UCSD-AML1 (cell line): ENCODE results near the gene TRIM68.

Experiments
- DNase-seq: peaks from one replicate; lab custom pipeline; 2025; ENCODE audit not compliant: unreplicated experiment; lab: John Stamatoyannopoulos, UW

TRIM68 gene

GRCh38 chr11:4606231-4607015 is 1.6 kb downstream of the TRIM68 start:
- DNase-seq: no peak

DNA sequence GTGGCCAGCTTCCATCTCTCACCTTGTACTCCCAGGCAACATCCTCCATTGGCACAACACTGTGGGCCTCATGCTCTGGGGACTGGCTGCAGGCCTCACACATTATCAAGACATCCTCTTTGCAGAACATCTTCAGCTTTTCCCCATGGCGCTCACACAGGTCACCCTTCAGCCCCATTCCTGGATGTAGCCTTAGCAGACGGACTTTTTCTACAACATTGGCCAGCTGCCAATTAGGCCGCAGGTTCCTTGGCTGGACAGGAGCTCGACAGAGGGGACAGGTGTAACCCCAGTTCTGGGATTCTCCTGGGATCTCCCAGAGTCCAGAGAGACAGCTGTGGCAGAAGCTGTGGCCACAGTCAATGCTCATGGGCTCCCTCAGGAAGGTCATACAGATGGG is 3.0 kb downstream of the TRIM68 start:
- DNase-seq: no peak

DNA sequence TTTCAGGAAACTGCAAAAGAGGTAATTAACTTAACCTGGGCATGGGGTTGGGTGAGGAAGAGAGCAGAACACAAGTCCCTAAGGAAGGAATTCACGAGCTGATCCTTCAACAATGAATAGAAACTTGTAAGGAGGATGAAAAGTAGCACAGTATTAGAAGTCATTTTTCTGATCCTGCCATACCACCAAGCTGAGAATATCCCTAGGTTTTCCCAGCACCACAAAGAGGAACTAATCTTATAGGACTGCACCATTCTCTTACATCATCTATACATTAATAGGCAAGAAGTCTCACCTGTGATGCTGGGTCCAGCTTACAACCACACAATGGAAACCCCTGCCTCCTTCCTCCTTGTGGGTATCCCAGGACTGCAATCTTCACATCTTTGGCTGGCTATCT is 14.3 kb downstream of the TRIM68 start, which contains the start of gene OR52I1:
OR52I1 (plus strand) TSS at position 301 of the 400 bp plus-strand sequence; CDS start at position 301, 0 bp downstream.
- DNase-seq: no peak

DNA sequence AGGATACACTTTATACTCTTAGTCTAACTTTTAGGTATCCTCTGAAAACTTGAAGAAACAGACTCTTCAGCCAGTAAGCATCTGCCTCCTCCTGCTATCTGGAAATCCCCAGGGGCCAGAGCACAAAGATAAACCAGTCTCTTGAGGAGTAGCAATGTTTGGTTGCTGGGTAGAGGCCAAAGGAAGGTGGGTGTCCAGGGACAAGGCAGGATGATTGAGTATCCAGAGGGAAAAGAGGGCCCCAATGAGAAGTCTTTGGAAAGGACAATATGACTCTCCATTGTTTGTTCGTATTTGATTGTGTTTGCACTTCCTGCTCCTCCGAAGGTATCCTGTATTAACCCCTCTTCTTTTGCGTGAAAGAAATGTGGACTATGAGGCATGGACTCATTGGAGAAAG is 19.0 kb downstream of the TRIM68 start:
- DNase-seq: no peak

DNA sequence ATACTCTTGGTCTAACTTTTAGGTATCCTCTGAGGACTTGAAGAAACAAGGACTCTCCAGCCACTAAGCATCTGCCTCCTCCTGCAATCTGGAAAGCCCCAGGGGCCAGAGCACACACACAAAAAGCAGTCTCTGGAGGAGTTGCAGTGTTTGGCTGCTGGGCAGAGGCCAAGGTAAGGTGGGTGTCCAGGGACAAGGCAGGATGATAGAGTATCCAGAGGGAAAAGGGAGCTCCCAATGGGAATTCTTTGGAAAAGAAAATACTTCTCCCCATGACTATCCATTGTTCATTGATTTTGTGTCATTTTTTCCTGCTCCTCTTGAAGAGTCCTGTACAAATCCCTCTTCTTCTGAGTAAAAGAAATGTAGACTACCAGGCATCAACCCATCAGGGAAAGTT is 26.6 kb downstream of the TRIM68 start, which contains the start of gene OR52I2:
OR52I2 (plus strand) TSS at position 301 of the 400 bp plus-strand sequence.
- no peak for DNase-seq

- no peak for DNase-seq
Measured at GRCh38 chr11:4580124-4580523, 27.9 kb downstream of the TRIM68 start.

DNA sequence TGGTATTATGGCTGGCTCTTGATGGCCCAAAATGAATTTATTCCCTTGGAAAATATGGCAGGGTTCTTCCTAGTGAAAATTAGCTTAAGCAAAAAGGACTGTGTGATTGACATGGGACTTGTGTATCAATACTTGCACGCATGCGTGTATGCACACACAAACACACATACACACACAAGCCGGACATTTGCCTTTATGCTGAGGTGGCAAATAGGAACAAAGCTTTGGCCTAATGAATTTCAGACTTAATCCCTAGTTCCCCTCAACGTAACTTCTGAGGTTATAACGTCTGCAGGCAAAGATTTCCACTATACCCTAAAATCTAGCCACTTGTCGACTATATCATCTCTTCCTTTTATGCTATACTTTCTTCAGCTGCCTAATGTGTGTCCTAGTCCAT is 29.4 kb downstream of the TRIM68 start:
- no peak for DNase-seq

DNA sequence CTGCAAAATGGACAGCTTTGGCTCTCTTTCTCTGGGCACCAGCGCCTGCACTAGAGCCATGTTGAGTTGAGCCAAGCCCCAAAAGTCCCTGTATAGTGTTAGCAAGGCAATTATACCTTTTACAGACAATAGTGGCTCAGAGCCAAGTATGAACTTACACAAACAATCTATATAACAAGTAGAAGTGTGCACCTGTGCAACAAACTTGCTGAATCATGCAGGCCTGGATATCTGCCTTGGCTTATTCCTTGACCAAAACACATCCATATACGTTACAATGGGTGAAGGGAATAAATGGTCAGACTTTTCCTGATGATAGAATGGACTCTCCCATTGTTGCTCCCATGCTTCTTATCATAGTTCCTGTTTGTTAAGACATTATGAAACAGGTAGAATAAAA is 30.3 kb downstream of the TRIM68 start:
- DNase-seq: no peak

DNA sequence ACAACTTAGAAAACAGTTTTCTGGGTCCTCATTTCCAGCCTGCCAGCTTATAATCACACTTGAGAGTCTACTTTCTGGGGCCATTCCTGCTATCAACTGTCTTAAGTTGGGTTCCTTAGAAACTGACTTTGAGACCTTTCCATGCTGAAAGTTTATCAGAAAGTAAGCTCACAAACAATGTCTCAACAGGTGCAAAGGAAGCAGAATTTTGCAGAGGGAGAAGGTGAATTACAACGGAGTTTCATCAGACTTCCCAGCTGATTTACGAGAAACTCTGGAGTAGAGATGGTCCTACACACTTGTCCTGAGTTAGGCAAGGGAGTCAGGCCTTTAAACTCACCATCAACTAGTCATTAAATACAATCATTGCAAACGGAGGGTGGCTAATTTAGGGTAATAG is 31.2 kb downstream of the TRIM68 start:
- DNase-seq: no peak

DNA sequence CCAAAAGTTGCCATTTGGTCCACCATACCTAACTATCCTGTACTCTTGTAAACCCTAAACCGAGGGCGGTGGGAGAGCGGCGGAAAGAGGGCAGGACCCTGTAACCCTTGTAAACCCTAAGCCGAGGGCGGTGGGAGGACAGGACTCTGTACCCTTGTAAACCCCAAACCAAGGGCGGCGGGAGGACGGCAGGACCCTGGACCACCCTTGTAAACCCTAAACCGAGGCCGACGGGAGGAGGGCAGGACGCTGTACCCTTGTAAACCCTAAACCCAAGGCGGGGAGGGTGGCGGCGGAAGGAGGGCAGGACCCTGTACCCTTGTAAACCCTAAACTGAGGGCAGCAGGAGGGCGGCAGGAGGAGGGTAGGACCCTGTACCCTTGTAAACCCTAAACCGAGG is 39.0 kb downstream of the TRIM68 start:
- DNase-seq: no peak

GRCh38 chr11:4565371-4565770 is 42.7 kb downstream of the TRIM68 start:
- no peak for DNase-seq

DNA sequence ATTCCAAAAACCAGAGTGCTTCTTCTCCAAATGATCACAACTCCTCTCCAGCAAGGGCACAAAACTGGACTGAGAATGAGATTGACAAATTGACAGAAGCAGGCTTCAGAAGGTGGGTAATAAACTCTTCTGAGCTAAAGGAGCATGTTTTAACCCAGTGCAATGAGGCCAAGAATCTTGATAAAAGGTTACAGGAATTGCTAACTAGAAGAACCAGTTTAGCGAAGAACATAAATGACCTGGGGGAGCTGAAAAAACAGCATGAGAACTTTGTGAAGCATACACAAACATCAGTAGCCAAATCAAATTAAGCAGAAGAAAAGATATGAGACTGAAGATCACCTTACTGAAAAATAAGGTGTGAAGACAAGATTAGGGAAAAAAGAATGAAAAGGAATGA is 47.6 kb downstream of the TRIM68 start:
- no peak for DNase-seq

DNA sequence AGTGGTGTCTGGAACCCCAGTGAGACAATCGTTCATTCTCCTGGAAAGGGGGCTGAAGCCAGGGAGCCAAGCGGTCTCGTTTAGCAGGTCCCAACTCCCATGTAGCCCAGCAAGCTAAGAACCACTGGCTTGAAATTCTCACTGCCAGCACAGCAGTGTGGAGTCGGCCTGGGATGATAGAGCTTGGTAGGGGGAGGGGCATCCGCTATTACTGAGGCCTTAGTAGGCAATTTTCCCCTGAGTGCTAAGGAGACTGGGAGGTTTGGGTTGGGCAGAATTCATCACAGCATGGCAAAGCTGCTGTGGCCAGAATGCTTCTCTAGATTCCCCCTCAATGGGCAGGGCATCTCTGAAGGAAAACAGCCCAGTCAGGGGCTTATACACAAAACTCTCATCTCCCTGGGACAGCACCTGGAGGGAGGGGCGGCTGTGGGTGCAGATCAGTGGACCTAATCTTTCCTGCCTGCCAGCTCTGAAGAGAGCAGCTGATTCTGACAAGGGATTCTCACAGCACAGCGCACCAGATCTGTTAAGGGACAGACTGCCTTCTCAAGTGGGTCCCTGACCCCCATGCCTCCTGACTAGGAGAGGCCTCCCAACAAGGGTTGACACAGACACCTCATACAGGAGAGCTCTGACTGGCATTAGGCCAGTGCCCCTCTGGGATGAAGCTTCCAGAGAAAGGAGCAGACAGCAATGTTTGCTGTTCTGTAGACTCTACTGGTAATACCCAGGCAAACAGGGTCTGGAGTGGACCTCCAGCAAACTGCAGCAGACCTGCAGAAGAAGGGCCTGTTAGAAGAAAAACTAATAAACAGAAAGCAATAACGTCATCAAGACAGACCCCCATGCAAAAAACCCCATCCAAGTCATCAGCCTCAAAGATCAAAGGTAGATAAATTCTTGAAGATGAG is 48.2 kb downstream of the TRIM68 start:
- DNase-seq: no peak

DNA sequence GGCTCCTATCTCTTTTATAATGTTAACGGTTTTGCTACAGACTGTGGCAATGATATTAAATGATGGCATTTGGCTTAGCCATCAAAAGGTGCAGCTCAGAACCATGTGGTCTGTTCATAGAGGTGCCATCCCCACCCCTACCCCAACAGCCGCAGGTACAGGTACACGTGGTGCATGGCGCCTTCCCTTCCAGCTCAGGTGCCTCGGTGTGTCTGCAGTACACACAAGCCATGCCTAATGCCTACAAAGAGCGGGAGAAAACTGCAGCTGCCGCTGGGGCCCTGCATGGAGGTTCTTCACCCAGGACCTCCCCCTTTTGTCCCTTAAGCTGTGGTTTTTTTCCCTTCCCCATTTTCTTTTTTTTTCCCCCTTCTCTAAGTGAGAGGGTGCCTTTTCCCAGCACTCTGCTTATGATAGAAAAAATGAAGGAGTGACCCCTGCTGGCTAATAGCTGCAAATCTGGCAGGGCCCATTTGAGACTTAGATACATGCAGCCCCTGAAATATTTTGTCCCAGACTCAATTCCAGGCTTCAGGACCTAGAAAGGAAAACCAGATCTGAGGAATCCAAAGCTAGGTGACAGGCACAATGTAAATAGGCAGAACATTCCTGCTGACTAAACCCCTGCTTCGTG is 56.6 kb downstream of the TRIM68 start:
- DNase-seq: no peak
